Upper lobe of left lung (tissue), 4 donors: ENCODE results near the gene CHST6.
"Not testable (repeated sequence)": the region's sequence is repeated elsewhere in the genome, so short reads cannot be mapped to it uniquely, and the experiment has no call there.

Experiments used
- EP300 ChIP-seq, 4 donors: sonication (generic); formaldehyde crosslinking; IDR thresholded peaks; one replicate each; pipeline ENCODE4 v1.5.1; 2017; ENCODE audit warnings: antibody characterized with exemption in 4 of 4, control low read depth in 2 of 4
- POLR2A ChIP-seq, 4 donors: fragments of 450-650 bp; IDR thresholded peaks; one replicate each; pipeline ENCODE4 v1.5.1; 2016 to 2017; ENCODE audit warnings: antibody characterized with exemption in 4 of 4, mild to moderate bottlenecking in 2 of 4
- TF ChIP-seq, protein P1 (sequence below), 6 experiments: fragments of 450-650 bp in 4 of 6; fragments of 200-600 bp in 2 of 6; sonication (generic) in 2 of 6; IDR thresholded peaks; one replicate each; pipeline ENCODE4 v1.5.1; 2016 to 2019; ENCODE audit warnings: antibody characterized with exemption in 6 of 6

- TF ChIP-seq, protein P1, sequence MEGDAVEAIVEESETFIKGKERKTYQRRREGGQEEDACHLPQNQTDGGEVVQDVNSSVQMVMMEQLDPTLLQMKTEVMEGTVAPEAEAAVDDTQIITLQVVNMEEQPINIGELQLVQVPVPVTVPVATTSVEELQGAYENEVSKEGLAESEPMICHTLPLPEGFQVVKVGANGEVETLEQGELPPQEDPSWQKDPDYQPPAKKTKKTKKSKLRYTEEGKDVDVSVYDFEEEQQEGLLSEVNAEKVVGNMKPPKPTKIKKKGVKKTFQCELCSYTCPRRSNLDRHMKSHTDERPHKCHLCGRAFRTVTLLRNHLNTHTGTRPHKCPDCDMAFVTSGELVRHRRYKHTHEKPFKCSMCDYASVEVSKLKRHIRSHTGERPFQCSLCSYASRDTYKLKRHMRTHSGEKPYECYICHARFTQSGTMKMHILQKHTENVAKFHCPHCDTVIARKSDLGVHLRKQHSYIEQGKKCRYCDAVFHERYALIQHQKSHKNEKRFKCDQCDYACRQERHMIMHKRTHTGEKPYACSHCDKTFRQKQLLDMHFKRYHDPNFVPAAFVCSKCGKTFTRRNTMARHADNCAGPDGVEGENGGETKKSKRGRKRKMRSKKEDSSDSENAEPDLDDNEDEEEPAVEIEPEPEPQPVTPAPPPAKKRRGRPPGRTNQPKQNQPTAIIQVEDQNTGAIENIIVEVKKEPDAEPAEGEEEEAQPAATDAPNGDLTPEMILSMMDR (IDR thresholded peaks at IDR 0.05): not testable (repeated sequence)
- TF ChIP-seq POLR2A, EP300 (IDR thresholded peaks at IDR 0.05): not testable (repeated sequence)
Measured at GRCh38 chr16:75542462-75542861, 47.2 kb upstream of the CHST6 start.
